Hematopoietic multipotent progenitor cell treated with erythropoietin and hydrocortisone succinate and interleukin-3 and kit ligand, for 8 days (in vitro differentiated cells): ENCODE measurements around the gene CYTH1.

Source experiments
- DNase-seq: peaks from one replicate; pipeline ENCODE4 v3.0.0-alpha.2; 2015

Gene CYTH1

GRCh38 chr17:78804777-78805176, 22.7 kb upstream of the CYTH1 start:
- DNase-seq, result no peak

GRCh38 chr17:78803186-78803845, 21.2 kb upstream of the CYTH1 start:
- no peak for DNase-seq

- DNase-seq, result no peak
These were observed 20.4 kb upstream of the CYTH1 start for GRCh38 chr17:78802459-78802858.

- DNase-seq, result no peak
These were observed 19.9 kb upstream of the CYTH1 start for GRCh38 chr17:78802008-78802407.

- no peak for DNase-seq
These were observed 18.3 kb upstream of the CYTH1 start for GRCh38 chr17:78800132-78800931.

GRCh38 chr17:78798695-78799559, 16.9 kb upstream of the CYTH1 start:
- peak; percentile 63 for DNase-seq

- no peak for DNase-seq
These were observed 15.9 kb upstream of the CYTH1 start for GRCh38 chr17:78797691-78798585.

- DNase-seq, result no peak
These were observed 15.1 kb upstream of the CYTH1 start for GRCh38 chr17:78797213-78797612.

GRCh38 chr17:78796517-78796900, 14.4 kb upstream of the CYTH1 start:
- DNase-seq, result no peak

GRCh38 chr17:78795861-78796516, 13.9 kb upstream of the CYTH1 start:
- DNase-seq, result peak; percentile 77

- DNase-seq, result peak; percentile 46
These were observed 13.0 kb upstream of the CYTH1 start for GRCh38 chr17:78794864-78795640.

- no peak for DNase-seq
These were observed 12.3 kb upstream of the CYTH1 start for GRCh38 chr17:78794399-78794798.

GRCh38 chr17:78793968-78794367, 11.9 kb upstream of the CYTH1 start:
- no peak for DNase-seq

GRCh38 chr17:78793415-78793814, 11.3 kb upstream of the CYTH1 start:
- no peak for DNase-seq

GRCh38 chr17:78791840-78792709, 10.0 kb upstream of the CYTH1 start:
- DNase-seq, result no peak

GRCh38 chr17:78790552-78790951, 8.5 kb upstream of the CYTH1 start:
- DNase-seq, result no peak

GRCh38 chr17:78789663-78790181, 7.6 kb upstream of the CYTH1 start:
- DNase-seq, result peak; percentile 91

- DNase-seq, result no peak
These were observed 7.1 kb upstream of the CYTH1 start for GRCh38 chr17:78789149-78789662.

- DNase-seq, result no peak
These were observed 6.4 kb upstream of the CYTH1 start for GRCh38 chr17:78788451-78788850.

- no peak for DNase-seq
These were observed 5.4 kb upstream of the CYTH1 start for GRCh38 chr17:78787444-78787843.
